Mesendoderm (in vitro differentiated cells): ENCODE data around the gene ADGRA1.

Experiments used
- DNase-seq: peaks from one replicate; pipeline ENCODE4 v3.0.0; 2013
- H2AK5ac ChIP-seq: 2 replicates; pipeline ENCODE4 v1.6.1; 2013; ENCODE audit warnings: low read length, inconsistent platforms
- H2BK120ac ChIP-seq: 2 replicates; pipeline ENCODE4 v1.6.1; 2013; ENCODE audit warnings: low read depth, mild to moderate bottlenecking, low read length, moderate library complexity, mixed read lengths
- H2BK15ac ChIP-seq: replicated peaks from 2 replicates; pipeline ENCODE4 v1.6.1; 2013; ENCODE audit warnings: low read depth, mild to moderate bottlenecking, moderate library complexity
- H2BK5ac ChIP-seq: 2 replicates; pipeline ENCODE4 v1.6.1; 2013; ENCODE audit warnings: low read length, inconsistent platforms
- H3K18ac ChIP-seq: 2 replicates; pipeline ENCODE4 v1.6.1; 2013; ENCODE audit warnings: mild to moderate bottlenecking, low read length, mixed read lengths
- H3K23ac ChIP-seq: one replicate; pipeline ENCODE4 v1.6.1; 2013; ENCODE audit warnings: low read length
- H3K27ac ChIP-seq: 2 replicates; pipeline ENCODE4 v1.5.1; 2013; ENCODE audit warnings: low read depth, mild to moderate bottlenecking, inconsistent platforms, low read length, moderate library complexity
- H3K27me3 ChIP-seq: 2 replicates; pipeline ENCODE4 v1.6.1; 2013; ENCODE audit warnings: low read length, control low read depth, mild to moderate bottlenecking, inconsistent platforms; ENCODE audit not compliant: insufficient read depth, poor library complexity
- H3K36me3 ChIP-seq: 2 replicates; pipeline ENCODE4 v1.6.1; 2013; ENCODE audit warnings: low read length, inconsistent platforms; ENCODE audit not compliant: control insufficient read depth, insufficient read depth
- H3K4ac ChIP-seq: one replicate; pipeline ENCODE4 v1.6.1; 2013; ENCODE audit warnings: low read depth, mild to moderate bottlenecking, low read length, moderate library complexity
- H3K4me1 ChIP-seq: 2 replicates; pipeline ENCODE4 v1.6.1; 2013; ENCODE audit warnings: low read depth, low read length, inconsistent platforms; ENCODE audit not compliant: control insufficient read depth
- H3K4me2 ChIP-seq: 2 replicates; pipeline ENCODE4 v1.6.1; 2013; ENCODE audit warnings: low read length
- H3K4me3 ChIP-seq: 2 replicates; pipeline ENCODE4 v1.5.1; 2013; ENCODE audit warnings: mild to moderate bottlenecking, low read length
- H3K56ac ChIP-seq: one replicate; pipeline ENCODE4 v1.6.1; 2013; ENCODE audit warnings: low read length
- H3K79me1 ChIP-seq: 2 replicates; pipeline ENCODE4 v1.6.1; 2013; ENCODE audit warnings: low read length, inconsistent platforms
- H3K79me2 ChIP-seq: 2 replicates; pipeline ENCODE4 v1.6.1; 2013; ENCODE audit warnings: mild to moderate bottlenecking, low read length; ENCODE audit not compliant: control insufficient read depth, insufficient read depth
- H3K9ac ChIP-seq: 2 replicates; pipeline ENCODE4 v1.6.1; 2013; ENCODE audit warnings: low read length, inconsistent platforms
- H4K5ac ChIP-seq: one replicate; pipeline ENCODE4 v1.6.1; 2013; ENCODE audit warnings: low read length
- H4K8ac ChIP-seq: one replicate; pipeline ENCODE4 v1.6.1; 2013; ENCODE audit warnings: low read depth, mild to moderate bottlenecking, control low read depth, low read length, moderate library complexity
- WGBS: extraction: QIAGEN DNeasy Blood & Tissue Kit; methylation state at CpG from one replicate; pipeline ENCODE4 v1.1.7; 2013; ENCODE audit warnings: low lambda C conversion rate, missing lambda C conversion rate; ENCODE audit not compliant: insufficient coverage; ENCODE audit errors: extremely low coverage; 5-methylcytosine and 5-hydroxymethylcytosine counted together

The ADGRA1 gene

GRCh38 chr10:133122171-133122935 is 34.6 kb downstream of the ADGRA1 start:
- no peak overlapping the region for H3K23ac ChIP-seq
- H4K5ac ChIP-seq, result no peak overlapping the region
- H3K4me1 ChIP-seq, result no peaks in the 10 kb centered on the region
- no peak for DNase-seq
- H3K36me3 ChIP-seq, result no peaks in the 10 kb centered on the region
- H3K9ac ChIP-seq, result no peak overlapping the region
- no peak overlapping the region for H3K56ac ChIP-seq
- no peak overlapping the region for H3K27ac ChIP-seq
- H2BK120ac ChIP-seq, result no peak overlapping the region
- WGBS, result no CpG with 5 or more reads among the region's 33 CpGs
- no peak overlapping the region for H3K4me3 ChIP-seq
- no peak overlapping the region for H3K18ac ChIP-seq
- H3K4me2 ChIP-seq, result no peak overlapping the region
- no peak overlapping the region for H2BK5ac ChIP-seq
- no peaks in the 10 kb centered on the region for H3K79me1 ChIP-seq
- H3K79me2 ChIP-seq, result no peaks in the 10 kb centered on the region
- H2BK15ac ChIP-seq, result no peak overlapping the region
- no peak overlapping the region for H3K4ac ChIP-seq
- H4K8ac ChIP-seq, result no peak overlapping the region
- no peak overlapping the region for H2AK5ac ChIP-seq
- H3K27me3 ChIP-seq, result no peaks in the 10 kb centered on the region

GRCh38 chr10:133123050-133123745 is 35.5 kb downstream of the ADGRA1 start:
- Histone ChIP-seq H3K4me1 (no peaks in the 10 kb centered on the region), H3K4me2 (no peak overlapping the region), H2BK5ac (no peak overlapping the region), H3K18ac (no peak overlapping the region), H3K9ac (no peak overlapping the region), H3K79me2 (no peaks in the 10 kb centered on the region), H3K27ac (no peak overlapping the region), H2BK15ac (no peak overlapping the region), H4K5ac (no peak overlapping the region), H2BK120ac (no peak overlapping the region), H3K4me3 (no peak overlapping the region), H3K4ac (no peak overlapping the region), H3K27me3 (no peaks in the 10 kb centered on the region), H3K79me1 (no peaks in the 10 kb centered on the region), H3K56ac (no peak overlapping the region), H2AK5ac (no peak overlapping the region), H3K36me3 (no peaks in the 10 kb centered on the region), H3K23ac (no peak overlapping the region), H4K8ac (no peak overlapping the region)
- DNase-seq, result no peak
- no CpG with 5 or more reads among the region's 39 CpGs for WGBS

GRCh38 chr10:133123746-133124356 is 36.1 kb downstream of the ADGRA1 start:
- no peaks in the 10 kb centered on the region for H3K27me3 ChIP-seq
- no peak overlapping the region for H2BK120ac ChIP-seq
- no peak overlapping the region for H4K5ac ChIP-seq
- no peaks in the 10 kb centered on the region for H3K36me3 ChIP-seq
- no peak overlapping the region for H3K4ac ChIP-seq
- H3K23ac ChIP-seq, result no peak overlapping the region
- H3K79me1 ChIP-seq, result no peaks in the 10 kb centered on the region
- H3K79me2 ChIP-seq, result no peaks in the 10 kb centered on the region
- no peak overlapping the region for H3K18ac ChIP-seq
- WGBS, result no CpG with 5 or more reads among the region's 23 CpGs
- H3K27ac ChIP-seq, result no peak overlapping the region
- no peak overlapping the region for H3K56ac ChIP-seq
- no peak overlapping the region for H3K4me3 ChIP-seq
- H3K4me2 ChIP-seq, result no peak overlapping the region
- no peak for DNase-seq
- no peak overlapping the region for H4K8ac ChIP-seq
- H2AK5ac ChIP-seq, result no peak overlapping the region
- H2BK5ac ChIP-seq, result no peak overlapping the region
- H2BK15ac ChIP-seq, result no peak overlapping the region
- H3K9ac ChIP-seq, result no peak overlapping the region
- no peaks in the 10 kb centered on the region for H3K4me1 ChIP-seq

GRCh38 chr10:133124357-133125211 is 36.9 kb downstream of the ADGRA1 start:
- no peaks in the 10 kb centered on the region for H3K4me1 ChIP-seq
- H3K56ac ChIP-seq, result peak overlapping the region; percentile 30
- no peak overlapping the region for H2BK5ac ChIP-seq
- H3K27ac ChIP-seq, result no peak overlapping the region
- H3K4me3 ChIP-seq, result no peak overlapping the region
- H3K27me3 ChIP-seq, result no peaks in the 10 kb centered on the region
- no peaks in the 10 kb centered on the region for H3K79me2 ChIP-seq
- H3K79me1 ChIP-seq, result no peaks in the 10 kb centered on the region
- H3K23ac ChIP-seq, result no peak overlapping the region
- H4K8ac ChIP-seq, result no peak overlapping the region
- peak; percentile 29 for DNase-seq
- no peaks in the 10 kb centered on the region for H3K36me3 ChIP-seq
- no peak overlapping the region for H3K18ac ChIP-seq
- H3K4ac ChIP-seq, result no peak overlapping the region
- no peak overlapping the region for H3K4me2 ChIP-seq
- no peak overlapping the region for H2AK5ac ChIP-seq
- no peak overlapping the region for H2BK120ac ChIP-seq
- H4K5ac ChIP-seq, result no peak overlapping the region
- WGBS, result no CpG with 5 or more reads among the region's 58 CpGs
- no peak overlapping the region for H3K9ac ChIP-seq
- no peak overlapping the region for H2BK15ac ChIP-seq

GRCh38 chr10:133125901-133126300 is 38.2 kb downstream of the ADGRA1 start:
- Histone ChIP-seq H3K79me2 (no peaks in the 10 kb centered on the region), H3K9ac (no peak overlapping the region), H3K4me2 (no peak overlapping the region), H4K8ac (no peak overlapping the region), H3K4me1 (no peaks in the 10 kb centered on the region), H4K5ac (no peak overlapping the region), H2AK5ac (no peak overlapping the region), H2BK5ac (no peak overlapping the region), H3K23ac (no peak overlapping the region), H3K27ac (no peak overlapping the region), H3K36me3 (no peaks in the 10 kb centered on the region), H3K27me3 (no peaks in the 10 kb centered on the region), H3K4me3 (no peak overlapping the region), H3K4ac (no peak overlapping the region), H3K79me1 (no peaks in the 10 kb centered on the region), H3K56ac (no peak overlapping the region), H3K18ac (no peak overlapping the region), H2BK15ac (no peak overlapping the region), H2BK120ac (no peak overlapping the region)
- no CpG with 5 or more reads among the region's 9 CpGs for WGBS
- no peak for DNase-seq
